ENCODE measurements around the gene ZFYVE16.

GRCh38 chr5:80507663-80508062 lies 99.8 kb downstream of the ZFYVE16 start:
- TF ChIP-seq CTCF (IDR thresholded peaks at IDR 0.05) (no peak), EP300 (IDR thresholded peaks at IDR 0.05) (no peak), POLR2AphosphoS5 (IDR thresholded peaks at IDR 0.05) (no peak)
